CD4-positive, alpha-beta T cell treated with Interleukin-6 for 4 hours (primary cell): ENCODE measurements around the gene E2F6.

Experiments
- DNase-seq: peaks from one replicate; pipeline ENCODE4 v3.0.0-alpha.2; 2020; ENCODE audit warnings: mixed read lengths

Gene E2F6

DNA sequence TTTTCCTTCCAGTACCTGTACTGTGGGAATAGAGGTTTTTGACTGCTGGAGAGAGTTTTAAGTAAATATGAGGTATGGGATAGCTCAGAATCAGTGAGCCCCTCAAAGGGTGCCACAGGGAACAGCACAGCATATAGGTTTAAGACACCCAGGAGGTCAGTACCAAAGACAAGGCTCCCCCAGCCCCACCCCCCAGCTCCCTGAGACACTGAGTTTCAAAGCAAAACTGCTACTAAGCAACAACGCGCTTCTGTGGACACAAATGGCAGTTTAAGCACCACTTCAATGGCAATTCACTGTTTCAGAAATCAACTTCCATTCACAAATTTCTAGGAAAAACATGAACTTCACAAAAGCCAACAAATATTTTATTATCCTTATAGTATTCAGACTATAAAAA lies 15.2 kb downstream of the E2F6 start:
- DNase-seq: no peak

GRCh38 chr2:11446733-11447248 lies 19.2 kb downstream of the E2F6 start:
- DNase-seq: peak; percentile 58

DNA sequence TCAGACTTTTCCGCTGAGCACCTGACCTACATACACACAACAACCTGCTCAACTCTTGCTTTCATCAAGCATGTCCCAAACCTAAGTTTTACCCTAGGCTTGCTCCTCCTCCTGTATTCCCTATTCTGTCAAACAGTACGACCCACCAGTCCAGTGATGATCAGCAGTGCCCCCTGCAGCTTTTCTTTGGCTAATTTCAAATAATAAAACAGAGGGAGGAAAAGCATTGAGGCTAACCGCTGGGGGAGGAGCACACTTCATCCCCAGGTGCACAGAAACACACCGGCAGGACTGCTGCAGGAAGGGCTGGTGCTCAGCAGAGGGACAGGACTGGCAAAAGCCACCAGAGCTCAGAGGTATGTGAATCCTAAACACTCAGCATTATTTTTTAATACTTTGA lies 21.2 kb downstream of the E2F6 start:
- DNase-seq: no peak

DNA sequence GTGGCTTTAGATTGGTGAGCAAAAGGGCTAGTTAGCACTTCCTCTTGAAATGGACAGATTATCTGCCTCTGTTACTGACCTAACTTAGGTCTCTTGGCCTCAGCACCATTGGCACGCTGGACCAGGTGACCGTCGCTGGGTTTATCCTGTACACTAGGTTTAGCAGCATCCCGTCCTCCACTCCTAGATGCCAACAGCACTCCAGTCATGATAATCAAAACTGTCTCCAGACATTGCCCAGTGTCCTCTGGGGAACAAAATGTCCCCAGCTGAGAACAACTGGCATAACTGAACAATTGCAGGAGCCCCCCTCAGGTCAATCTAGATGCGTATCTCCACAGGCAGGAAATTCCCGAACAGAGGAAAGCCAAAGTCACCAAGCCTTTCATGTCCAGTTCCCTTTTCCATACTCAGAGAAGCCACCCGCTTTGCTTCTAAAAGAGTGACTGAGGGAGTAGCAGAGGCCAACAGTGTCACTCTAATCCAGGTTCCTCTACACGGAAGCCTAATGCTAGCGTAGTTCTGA lies 27.3 kb downstream of the E2F6 start:
- DNase-seq: no peak

GRCh38 chr2:11437602-11438001 lies 28.4 kb downstream of the E2F6 start:
- DNase-seq: no peak

DNA sequence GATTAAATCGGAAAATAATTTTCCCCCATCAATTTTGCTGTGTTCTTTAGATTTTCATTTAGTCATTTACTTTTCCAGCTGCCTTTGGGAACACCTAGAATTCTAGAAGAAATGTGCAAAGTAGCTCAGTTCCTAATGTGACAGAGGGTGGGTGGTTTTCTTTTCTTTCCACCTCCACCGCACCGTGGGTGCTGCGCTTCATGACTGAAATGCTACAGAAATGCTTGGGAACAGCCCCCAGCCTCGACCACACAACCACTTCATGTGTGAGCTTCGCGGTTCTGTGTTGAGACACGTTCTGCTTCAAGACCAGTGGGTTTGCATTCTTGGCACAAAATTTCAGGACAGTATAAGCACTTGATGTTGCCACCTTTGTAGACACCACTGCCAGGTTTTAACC lies 30.9 kb downstream of the E2F6 start:
- DNase-seq: no peak

- DNase-seq: no peak
These were observed 31.5 kb downstream of the E2F6 start for GRCh38 chr2:11434443-11434842.

DNA sequence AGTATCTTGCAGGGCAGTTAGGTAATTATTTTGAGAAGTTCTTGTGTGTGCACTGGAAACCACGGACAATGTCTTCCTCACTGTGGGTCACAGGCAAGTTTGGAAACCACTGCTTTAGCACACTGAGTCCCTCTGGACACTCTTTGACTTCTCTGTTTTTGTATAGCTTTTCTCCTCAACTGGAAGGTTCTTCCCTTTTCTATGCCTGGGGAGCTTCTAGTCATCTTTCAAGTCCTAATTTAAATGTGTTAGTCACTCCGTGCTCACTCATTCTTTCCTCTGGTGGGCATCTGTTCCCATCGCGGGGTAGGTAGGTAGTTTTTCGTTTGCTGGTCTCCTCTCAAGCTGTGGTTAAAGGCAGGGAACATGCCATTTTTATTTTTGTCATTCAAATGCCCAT lies 32.1 kb downstream of the E2F6 start:
- no peak for DNase-seq

DNA sequence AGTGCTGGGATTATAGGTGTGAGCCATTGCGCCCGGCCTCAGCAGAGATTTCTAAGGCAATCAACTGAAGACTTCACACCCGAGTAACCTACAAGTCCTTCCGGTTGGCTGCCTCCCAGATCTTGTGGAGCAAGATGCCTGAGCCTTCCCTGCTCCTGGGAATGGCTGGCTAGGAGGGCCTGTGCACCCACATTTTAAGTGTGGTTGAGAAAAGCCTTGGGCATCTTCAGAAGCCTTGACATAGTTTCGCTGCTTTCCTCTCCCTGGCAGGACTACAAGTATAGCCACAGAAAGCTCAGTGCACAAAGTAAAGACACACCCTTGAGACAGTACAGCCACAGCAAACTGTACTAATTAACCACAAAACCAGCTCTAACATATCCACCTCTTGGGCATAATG lies 35.2 kb downstream of the E2F6 start:
- no peak for DNase-seq

DNA sequence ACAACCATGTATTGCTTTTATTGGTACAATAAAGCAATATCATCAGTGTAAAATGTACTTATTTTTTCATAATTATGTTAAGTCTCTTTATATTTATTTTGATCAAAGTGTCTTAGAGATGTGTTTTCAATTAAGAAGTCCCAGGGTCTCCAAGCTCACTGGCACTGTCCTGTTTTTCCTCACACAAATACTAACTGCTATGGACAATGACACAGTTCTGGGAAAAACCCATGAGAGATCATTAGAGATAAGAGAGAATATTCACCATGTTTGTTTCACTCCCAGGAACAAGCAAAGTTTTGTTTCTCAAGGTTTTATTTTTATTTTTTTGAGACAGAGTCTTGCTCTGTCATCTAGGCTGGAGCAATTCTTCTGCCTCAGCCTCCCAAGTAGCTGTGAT lies 38.7 kb downstream of the E2F6 start:
- DNase-seq: no peak

DNA sequence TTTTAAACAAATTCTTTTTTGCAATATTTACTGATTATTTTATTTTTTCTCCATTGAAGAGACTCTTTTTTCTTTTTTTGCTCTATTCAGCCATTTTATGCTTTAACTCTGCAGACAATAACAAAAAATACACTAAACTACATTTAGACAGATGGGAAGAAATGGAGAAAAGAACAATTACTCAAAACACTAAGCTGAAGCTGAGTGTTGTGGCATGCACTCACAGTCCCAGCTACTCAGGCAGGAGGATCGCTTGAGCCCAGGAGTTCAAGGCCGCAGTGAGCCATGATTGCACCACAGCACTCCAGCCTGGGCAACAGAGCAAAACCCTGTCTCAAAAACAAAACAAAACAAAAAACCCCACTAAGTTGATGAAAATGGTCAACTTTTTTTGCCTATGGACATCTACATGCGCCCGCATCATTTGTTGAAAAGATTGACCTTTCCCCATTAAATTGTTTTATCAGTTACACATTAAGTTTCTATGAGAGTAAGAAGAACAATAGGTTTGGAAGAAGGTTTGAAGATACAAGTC lies 43.0 kb downstream of the E2F6 start:
- DNase-seq: no peak

GRCh38 chr2:11422491-11422865 lies 43.5 kb downstream of the E2F6 start:
- DNase-seq: no peak

- no peak for DNase-seq
These were observed 44.0 kb downstream of the E2F6 start for GRCh38 chr2:11421863-11422490.

DNA sequence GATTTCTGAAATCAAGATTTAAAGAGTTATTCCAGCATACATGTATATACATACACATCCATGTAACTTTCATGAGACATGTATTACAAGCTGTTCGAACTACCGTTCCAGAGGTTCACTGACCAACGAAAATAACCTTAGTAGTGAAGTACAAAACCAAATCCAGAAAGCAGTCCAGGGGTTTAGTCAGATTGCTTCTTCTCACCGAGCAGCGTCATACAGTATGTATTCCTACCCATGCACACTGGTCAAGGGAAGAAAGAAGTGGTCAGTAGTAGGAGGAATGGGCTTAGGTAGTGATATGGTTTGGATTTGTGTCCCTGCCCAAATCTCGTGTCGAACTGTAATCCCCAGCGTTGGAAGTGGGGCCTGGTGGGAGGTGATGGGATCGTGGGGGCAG lies 45.3 kb downstream of the E2F6 start:
- DNase-seq: no peak

DNA sequence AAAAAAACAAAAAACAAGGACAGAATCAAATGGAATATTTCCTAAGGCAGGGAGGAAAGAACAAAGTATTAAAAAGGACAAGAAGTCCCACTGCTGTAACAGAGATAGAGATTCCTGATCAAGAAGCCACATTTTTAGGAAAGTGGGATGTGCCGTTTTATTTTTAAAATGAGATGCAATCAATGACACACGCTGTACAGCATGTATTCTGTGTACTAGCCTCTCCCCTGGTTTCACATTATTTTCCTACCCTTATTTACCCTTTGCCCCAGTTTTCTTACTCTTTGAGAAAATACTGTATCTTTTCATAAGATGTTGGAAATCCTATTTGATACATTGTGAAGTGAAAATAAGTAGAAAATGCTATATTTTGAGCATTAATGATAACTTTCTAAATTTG lies 45.8 kb downstream of the E2F6 start:
- DNase-seq: no peak

DNA sequence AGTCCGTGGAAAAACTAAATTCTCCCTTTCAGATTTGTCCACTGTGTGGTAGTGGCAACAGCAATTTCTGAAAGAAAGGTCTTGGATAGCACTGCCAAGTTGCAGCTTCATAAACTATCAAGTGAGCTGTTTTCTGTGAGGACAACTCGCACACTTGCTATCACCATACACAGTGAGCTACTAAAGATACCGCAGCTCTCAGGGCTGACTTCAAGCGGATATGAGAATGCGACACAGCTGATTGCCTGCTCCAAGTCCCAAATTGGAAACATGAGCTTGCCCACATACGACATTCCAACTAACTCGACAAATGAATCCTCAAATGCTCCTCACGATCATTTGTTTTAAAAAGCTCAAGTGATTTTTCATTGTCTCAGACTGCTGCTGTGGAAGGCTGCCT lies 46.2 kb downstream of the E2F6 start:
- DNase-seq: no peak

DNA sequence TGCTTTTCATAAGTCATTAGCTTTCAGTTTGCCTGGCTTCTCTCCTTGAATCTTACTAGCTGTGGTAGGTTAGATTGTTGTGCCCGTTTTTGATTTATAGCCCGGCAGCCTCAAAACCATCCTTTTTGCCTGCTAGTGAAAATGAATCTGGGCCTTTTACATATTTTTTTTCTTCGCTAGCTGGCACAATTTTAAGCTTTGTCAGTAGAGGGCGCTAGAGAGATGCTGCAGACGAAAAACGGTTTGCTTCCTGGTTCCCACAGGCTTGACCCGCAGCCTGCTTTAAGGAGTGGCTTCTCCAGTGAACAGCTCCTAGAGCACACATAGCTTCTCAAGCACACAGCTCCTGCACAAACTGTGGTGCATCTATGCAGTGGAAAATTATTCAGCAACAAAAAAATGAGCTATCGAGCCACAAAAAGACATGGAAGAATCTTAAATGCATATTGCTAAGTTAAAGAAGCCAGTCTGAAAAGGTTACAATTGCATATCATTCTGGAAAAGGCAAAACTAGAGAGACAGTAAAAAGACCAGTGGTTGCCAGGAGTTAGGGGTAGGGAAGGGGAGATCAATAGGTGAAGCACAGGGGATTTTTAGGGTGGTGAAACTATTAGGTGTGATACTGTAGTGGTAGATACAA lies 47.9 kb downstream of the E2F6 start:
- no peak for DNase-seq

DNA sequence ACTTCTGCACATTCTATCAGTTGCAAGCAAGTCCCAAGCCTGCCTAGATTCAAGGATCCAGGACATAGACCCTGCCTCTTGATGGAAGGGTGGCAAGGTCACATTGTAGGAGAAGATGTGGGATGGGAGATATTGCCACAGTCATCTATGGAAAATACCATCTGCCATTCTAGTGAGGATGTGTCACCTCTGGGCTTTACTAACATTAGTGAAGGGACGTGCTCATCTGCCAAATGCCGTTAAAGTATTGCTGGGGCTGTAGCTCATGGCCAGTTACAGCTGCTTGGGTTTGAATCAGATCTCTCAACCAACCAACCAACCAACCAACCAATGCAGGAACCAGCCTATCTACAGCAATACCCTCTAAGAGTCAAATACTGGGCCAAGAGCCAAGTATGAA lies 49.0 kb downstream of the E2F6 start:
- no peak for DNase-seq

- no peak for DNase-seq
These were observed 49.8 kb downstream of the E2F6 start for GRCh38 chr2:11416186-11416585.

DNA sequence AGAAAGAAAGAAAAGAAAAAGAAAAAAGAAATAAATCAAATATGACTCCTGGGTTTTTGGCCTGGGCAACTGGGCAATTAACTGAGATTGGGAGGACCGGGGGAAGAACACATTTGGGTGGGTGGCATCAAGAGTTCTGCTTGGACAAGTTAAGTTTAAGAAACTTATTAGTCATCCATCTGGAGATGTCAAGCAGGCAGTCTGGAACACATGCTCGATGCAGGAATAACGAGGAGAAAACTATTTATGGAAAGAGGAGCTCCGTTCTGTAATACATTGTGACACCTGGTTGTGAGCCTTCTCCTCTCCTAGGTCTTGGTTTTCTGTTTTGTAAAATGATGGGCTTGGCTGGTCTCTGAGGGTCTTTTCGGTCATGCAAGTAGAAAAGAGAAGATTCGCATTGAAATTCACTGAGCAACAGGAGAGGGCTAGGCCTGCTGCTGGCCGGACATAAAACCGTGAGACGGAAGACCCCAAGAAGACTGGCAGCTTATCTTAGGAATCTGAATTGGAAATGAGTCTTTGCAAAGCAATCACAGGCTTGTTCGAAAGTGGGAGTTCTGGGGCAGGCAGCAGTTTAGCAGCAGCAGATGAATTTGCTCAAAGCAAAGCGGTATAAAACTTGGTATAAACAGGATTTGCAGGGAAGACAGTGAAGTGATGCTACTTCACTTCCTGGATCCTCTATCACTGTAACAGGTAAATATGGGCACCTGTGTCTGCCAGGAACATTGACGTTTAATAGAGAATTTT lies 51.4 kb downstream of the E2F6 start:
- no peak for DNase-seq

DNA sequence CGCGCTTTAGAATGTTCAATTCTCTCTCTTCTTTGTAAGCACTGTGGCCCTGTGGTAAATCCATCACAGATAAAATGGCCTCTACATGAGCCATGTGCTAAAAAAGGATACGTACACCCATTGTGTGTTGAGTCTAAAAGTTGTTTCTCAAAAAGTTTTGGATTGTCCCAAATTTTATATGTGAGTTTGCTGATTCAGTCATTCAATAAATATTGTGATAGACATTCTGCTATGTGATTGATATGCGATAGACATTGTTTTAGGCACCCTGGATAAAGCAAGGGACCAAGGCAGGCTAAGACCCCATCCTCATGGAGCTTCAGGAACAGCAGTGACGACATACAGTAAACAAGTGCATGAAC lies 53.5 kb downstream of the E2F6 start:
- no peak for DNase-seq

- DNase-seq: peak; percentile 16
These were observed 54.1 kb downstream of the E2F6 start for GRCh38 chr2:11411768-11412448.

DNA sequence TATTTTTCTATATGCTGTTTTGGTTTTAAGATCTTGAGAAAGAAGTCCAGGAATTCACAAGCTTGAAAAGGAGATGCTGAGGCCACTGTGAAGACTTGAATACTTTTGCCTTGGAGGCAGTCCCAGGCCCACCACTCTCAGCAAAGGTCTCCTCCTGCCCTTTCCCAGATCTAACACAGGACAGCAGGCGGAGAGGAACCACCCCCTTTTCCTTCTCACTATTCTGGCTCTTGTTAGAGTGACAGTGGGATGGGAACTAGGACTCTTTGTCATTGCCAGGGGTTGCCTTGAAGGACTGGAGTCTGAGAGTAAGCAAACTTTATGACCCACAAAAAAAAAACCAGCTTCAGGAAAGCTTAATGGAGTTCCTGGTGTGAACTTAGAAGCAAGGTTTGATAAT lies 54.7 kb downstream of the E2F6 start:
- DNase-seq: no peak
